Glutamatergic neuron (in vitro differentiated cells): ENCODE data around the gene NFRKB. TPM values are rescaled to one million over a fixed set of nuclear protein-coding genes. Genes with fewer than 3 reads are reported as not detected.

Experiments
- DNase-seq: peaks from one replicate; pipeline ENCODE4 v3.0.0; 2022
- H3K27ac Mint-ChIP-seq: one replicate; pipeline ENCODE4 v1.8.0; 2020; ENCODE audit warnings: mild to moderate bottlenecking, mixed read lengths, inconsistent platforms; ENCODE audit not compliant: unreplicated experiment
- H3K27me3 Mint-ChIP-seq: one replicate; pipeline ENCODE4 v1.8.0; 2020; ENCODE audit warnings: mild to moderate bottlenecking, moderate library complexity, mixed read lengths, inconsistent platforms; ENCODE audit not compliant: unreplicated experiment
- H3K36me3 Mint-ChIP-seq: one replicate; pipeline ENCODE4 v1.8.0; 2020; ENCODE audit warnings: mild to moderate bottlenecking, mixed read lengths, inconsistent platforms; ENCODE audit not compliant: unreplicated experiment
- H3K4me1 Mint-ChIP-seq: one replicate; pipeline ENCODE4 v1.8.0; 2020; ENCODE audit warnings: mild to moderate bottlenecking, low read depth, mixed read lengths, inconsistent platforms; ENCODE audit not compliant: unreplicated experiment
- H3K4me3 Mint-ChIP-seq: one replicate; pipeline ENCODE4 v1.8.0; 2020; ENCODE audit warnings: mild to moderate bottlenecking, mixed read lengths, inconsistent platforms; ENCODE audit not compliant: unreplicated experiment
- H3K9me3 Mint-ChIP-seq: one replicate; pipeline ENCODE4 v1.8.0; 2020; ENCODE audit warnings: mild to moderate bottlenecking, moderate library complexity, mixed read lengths, inconsistent platforms; ENCODE audit not compliant: unreplicated experiment
- CTCF ChIP-seq: fragments of 200-600 bp; sonication (generic); IDR thresholded peaks from one replicate; pipeline ENCODE4 v1.5.0; 2021; ENCODE audit not compliant: partially characterized antibody, unreplicated experiment
- total RNA-seq: library from RNA; stranded (reverse); fragmentation: NEBNext Ultra II Directional; extraction: Animal tissue kit (Norgen Biotek cat#: 25700); gene quantifications from one replicate; pipeline ENCODE4 v1.2.1, GENCODE V29; 2021; ENCODE audit not compliant: unreplicated experiment

Gene NFRKB
- total RNA-seq, 1 donor from 2014 or later = 28.8 TPM

GRCh38 chr11:129896062-129896461, 684 bp upstream of the NFRKB start:
- Mint-ChIP-seq H3K27me3 (peaks cover 4% of the 10 kb centered on the region), H3K4me1 (peaks cover 4% of the 10 kb centered on the region), H3K4me3 (peak overlapping the region; percentile 86), H3K36me3 (no peaks in the 10 kb centered on the region), H3K9me3 (peaks cover 3% of the 10 kb centered on the region), H3K27ac (peak overlapping the region; percentile 91)
- no peak for DNase-seq
- TF ChIP-seq CTCF = no peak

- peaks cover 4% of the 10 kb centered on the region for H3K27me3 Mint-ChIP-seq
- H3K36me3 Mint-ChIP-seq = peaks cover 2% of the 10 kb centered on the region
- DNase-seq = no peak
- H3K9me3 Mint-ChIP-seq = peaks cover 3% of the 10 kb centered on the region
- TF ChIP-seq CTCF = no peak
- peaks cover 4% of the 10 kb centered on the region for H3K4me1 Mint-ChIP-seq
- H3K4me3 Mint-ChIP-seq = peak overlapping the region; percentile 88
- H3K27ac Mint-ChIP-seq = peak overlapping the region; percentile 8
Observed at GRCh38 chr11:129894278-129895125, 876 bp downstream of the NFRKB start.

- Mint-ChIP-seq H3K27me3 (no peaks in the 10 kb centered on the region), H3K9me3 (no peaks in the 10 kb centered on the region), H3K4me1 (no peaks in the 10 kb centered on the region), H3K27ac (no peak overlapping the region), H3K36me3 (peaks cover 5% of the 10 kb centered on the region), H3K4me3 (no peak overlapping the region)
- no peak for TF ChIP-seq CTCF
- no peak for DNase-seq
Observed at GRCh38 chr11:129888451-129888850, 6.9 kb downstream of the NFRKB start.

- no peaks in the 10 kb centered on the region for H3K9me3 Mint-ChIP-seq
- peaks cover 5% of the 10 kb centered on the region for H3K36me3 Mint-ChIP-seq
Observed at GRCh38 chr11:129885381-129885780, 10.0 kb downstream of the NFRKB start.

More at GRCh38 chr11:129885381-129885780, 10.0 kb downstream of the NFRKB start:
- H3K4me3 Mint-ChIP-seq = no peak overlapping the region
- no peaks in the 10 kb centered on the region for H3K27me3 Mint-ChIP-seq
- H3K27ac Mint-ChIP-seq = no peak overlapping the region
- H3K4me1 Mint-ChIP-seq = no peaks in the 10 kb centered on the region
- no peak for DNase-seq
- no peak for TF ChIP-seq CTCF
